ENCODE results near the gene BTN3A1. TPM values are rescaled to one million over a fixed set of nuclear protein-coding genes. Genes with fewer than 3 reads are reported as not detected.
A peak's percentile ranks its signal among the peaks of the same experiment; 100 is the strongest.

Gene BTN3A1
- total RNA-seq, 3 donors from 2014 or later (not counting 1 experiment from before 2014, with no cell fraction given) = 285 to 373 (median 348) TPM

- DNase-seq = peak in 1 of 2 donors; percentile 49
- Histone ChIP-seq H3K4me1 (ENCODE audit: control insufficient read depth, insufficient read depth, low read length) (peaks cover 12% of the 10 kb centered on the region), H3K27me3 (ENCODE audit: control insufficient read depth, insufficient read depth, low read length) (no peaks in the 10 kb centered on the region), H3K4me3 (ENCODE audit: low read length) (no peak overlapping the region), H3K27ac (ENCODE audit: low read length) (no peak overlapping the region), H3K36me3 (ENCODE audit: control insufficient read depth, insufficient read depth, low read length) (no peaks in the 10 kb centered on the region), H3K9me3 (ENCODE audit: control insufficient read depth, insufficient read depth, low read length) (no peaks in the 10 kb centered on the region)
- Mint-ChIP-seq H3K27me3 (ENCODE audit: low read depth in 2 of 2) (no peaks in the 10 kb centered on the region), H3K9me3 (no peaks in the 10 kb centered on the region), H3K27ac (no peak overlapping the region), H3K36me3 (no peaks in the 10 kb centered on the region), H3K4me3 (no peak overlapping the region), H3K4me1 (peaks cover 21 to 26% of the 10 kb centered on the region in 2 donors)
- no peak for TF ChIP-seq CTCF (IDR thresholded peaks at IDR 0.05)
- no peak for ATAC-seq
- WGBS (ENCODE audit: insufficient coverage) = 76% methylated on average over 6 of the region's 7 CpGs
- intact Hi-C loops (cut with micrococcal nuclease) = no loop called here
Measured at GRCh38 chr6:26358511-26358981, 43.5 kb upstream of the BTN3A1 start.

- no peak overlapping the region for H3K27ac ChIP-seq (ENCODE audit: low read length)
- H3K36me3 ChIP-seq (ENCODE audit: control insufficient read depth, insufficient read depth, low read length) = no peaks in the 10 kb centered on the region
- no peak overlapping the region for H3K4me3 ChIP-seq (ENCODE audit: low read length)
- no peak for DNase-seq
- Mint-ChIP-seq H3K36me3 (no peaks in the 10 kb centered on the region), H3K4me1 (peaks cover 21 to 26% of the 10 kb centered on the region in 2 donors), H3K9me3 (no peaks in the 10 kb centered on the region), H3K27me3 (ENCODE audit: low read depth in 2 of 2) (no peaks in the 10 kb centered on the region), H3K4me3 (no peak overlapping the region), H3K27ac (no peak overlapping the region)
- no peak for TF ChIP-seq CTCF (IDR thresholded peaks at IDR 0.05)
- no peaks in the 10 kb centered on the region for H3K27me3 ChIP-seq (ENCODE audit: control insufficient read depth, insufficient read depth, low read length)
- H3K4me1 ChIP-seq (ENCODE audit: control insufficient read depth, insufficient read depth, low read length) = peaks cover 20% of the 10 kb centered on the region
- H3K9me3 ChIP-seq (ENCODE audit: control insufficient read depth, insufficient read depth, low read length) = no peaks in the 10 kb centered on the region
- ATAC-seq = no peak
- intact Hi-C loops (cut with micrococcal nuclease) = no loop called here
- WGBS (ENCODE audit: insufficient coverage) = 100% methylated on average over 2 of the region's 5 CpGs
Measured at GRCh38 chr6:26359765-26360164, 42.3 kb upstream of the BTN3A1 start.

- ATAC-seq = peak in 2 of 3 donors; percentile 42 to 49
- Mint-ChIP-seq H3K4me1 (peaks cover 21 to 26% of the 10 kb centered on the region in 2 donors), H3K27me3 (ENCODE audit: low read depth in 2 of 2) (no peaks in the 10 kb centered on the region), H3K9me3 (no peaks in the 10 kb centered on the region), H3K36me3 (no peaks in the 10 kb centered on the region), H3K4me3 (peak overlapping the region; percentile 28), H3K27ac (peak overlapping the region; percentile 56 to 64)
- Histone ChIP-seq H3K9me3 (ENCODE audit: control insufficient read depth, insufficient read depth, low read length) (no peaks in the 10 kb centered on the region), H3K36me3 (ENCODE audit: control insufficient read depth, insufficient read depth, low read length) (no peaks in the 10 kb centered on the region), H3K27ac (ENCODE audit: low read length) (no peak overlapping the region), H3K4me3 (ENCODE audit: low read length) (no peak overlapping the region), H3K4me1 (ENCODE audit: control insufficient read depth, insufficient read depth, low read length) (peaks cover 20% of the 10 kb centered on the region), H3K27me3 (ENCODE audit: control insufficient read depth, insufficient read depth, low read length) (no peaks in the 10 kb centered on the region)
- 61% methylated on average over 13 of the region's 14 CpGs for WGBS (ENCODE audit: insufficient coverage)
- no peak for TF ChIP-seq CTCF (IDR thresholded peaks at IDR 0.05)
- peak in 1 of 2 donors; percentile 57 for DNase-seq
- intact Hi-C loops (cut with micrococcal nuclease) = no loop called here
Measured at GRCh38 chr6:26360451-26361416, 41.3 kb upstream of the BTN3A1 start.
